H1 (cell line): ENCODE measurements around the gene STAG1. TPM values are rescaled to one million over a fixed set of nuclear protein-coding genes. Genes with fewer than 3 reads are reported as not detected.

Experiments
- CTCF ChIA-PET: fragments of 300-600 bp; sonication (Branson Sonifier 250); formaldehyde crosslinking; loops from one replicate; lab custom pipeline; 2021; ENCODE audit not compliant: partially characterized antibody; lab: Charles Lee
- POLR2A ChIA-PET: fragments of 300-600 bp; sonication (Branson Sonifier 250); formaldehyde crosslinking; loops from one replicate; lab custom pipeline; 2021; ENCODE audit warnings: inconsistent platforms; ENCODE audit not compliant: partially characterized antibody; lab: Charles Lee
- DNase-seq, 2 experiments: peaks; one replicate each; pipeline versions ENCODE4 v3.0.0 to v3.0.0-alpha.2; 2010 to 2022; ENCODE audit warnings: low spot score in 2 of 2, low read depth in 1 of 2, mixed read lengths in 1 of 2
- FAIRE-seq: peaks from 2 replicates; lab custom pipeline; 2011; peaks lifted over from hg19 to GRCh38; lab: Jason Lieb, UNC
- H2AFZ ChIP-seq: 2 replicates; pipeline ENCODE4 v1.8.1; 2012; ENCODE audit warnings: low read length, inconsistent platforms
- H2AK5ac ChIP-seq: 2 replicates; pipeline ENCODE4 v1.6.1; 2013; ENCODE audit warnings: low read depth, low read length
- H2BK120ac ChIP-seq: replicated peaks from 2 replicates; pipeline ENCODE3; 2013; ENCODE audit warnings: low read depth, low read length, inconsistent platforms
- H2BK12ac ChIP-seq: 2 replicates; pipeline ENCODE4 v1.6.1; 2013; ENCODE audit warnings: low read depth, low read length
- H2BK15ac ChIP-seq: 2 replicates; pipeline ENCODE4 v1.6.1; 2013; ENCODE audit warnings: low read length
- H2BK20ac ChIP-seq: 2 replicates; pipeline ENCODE4 v1.6.1; 2013; ENCODE audit warnings: low read length
- H2BK5ac ChIP-seq: 2 replicates; pipeline ENCODE4 v1.6.1; 2013; ENCODE audit warnings: low read depth, low read length
- H3K14ac ChIP-seq: 2 replicates; pipeline ENCODE4 v1.6.1; 2013; ENCODE audit warnings: inconsistent platforms; ENCODE audit not compliant: insufficient read length
- H3K18ac ChIP-seq: 2 replicates; pipeline ENCODE4 v1.6.1; 2013; ENCODE audit warnings: low read length; ENCODE audit errors: extremely low read depth
- H3K23ac ChIP-seq: 2 replicates; pipeline ENCODE4 v1.6.1; 2013; ENCODE audit warnings: inconsistent platforms; ENCODE audit not compliant: insufficient read length
- H3K23me2 ChIP-seq: 2 replicates; pipeline ENCODE4 v1.6.1; 2013; ENCODE audit warnings: low read depth, low read length
- H3K27ac ChIP-seq: 2 replicates; pipeline ENCODE4 v1.6.1; 2011; ENCODE audit warnings: low read depth, low read length, inconsistent platforms
- H3K27me3 ChIP-seq, 4 experiments: replicated peaks in 1 of 4; 1 replicate in 1 of 4; 2 replicates in 3 of 4; pipeline versions ENCODE4 v1.6.1 to v1.8.1; 2011 to 2013; ENCODE audit warnings: low read length in 3 of 4, mild to moderate bottlenecking in 3 of 4, inconsistent platforms in 2 of 4, mixed read lengths in 2 of 4, moderate library complexity in 1 of 4; ENCODE audit not compliant: control insufficient read depth in 3 of 4, insufficient read depth in 3 of 4; ENCODE audit errors: extremely low read depth in 1 of 4
- H3K36me3 ChIP-seq, 4 experiments: 2 replicates each; pipeline versions ENCODE4 v1.6.1 to v1.8.1; 2011 to 2013; ENCODE audit warnings: mild to moderate bottlenecking in 4 of 4, low read length in 3 of 4, moderate library complexity in 2 of 4, control low read depth in 1 of 4, inconsistent platforms in 1 of 4; ENCODE audit not compliant: insufficient read depth in 4 of 4, control insufficient read depth in 2 of 4
- H3K4ac ChIP-seq: replicated peaks from 2 replicates; pipeline ENCODE3; 2013; ENCODE audit warnings: low read length, low read depth, mixed read lengths, inconsistent platforms; ENCODE audit not compliant: insufficient read length
- H3K4me1 ChIP-seq, 4 experiments: replicated peaks in 1 of 4; 1 replicate in 1 of 4; 2 replicates in 3 of 4; pipeline versions ENCODE4 v1.6.1 to v1.8.1; 2011 to 2013; ENCODE audit warnings: low read length in 3 of 4, inconsistent platforms in 2 of 4, mixed read lengths in 1 of 4; ENCODE audit not compliant: insufficient read depth in 4 of 4, control insufficient read depth in 3 of 4
- H3K4me2 ChIP-seq, 2 experiments: 2 replicates each; pipeline versions ENCODE4 v1.6.1 to v1.8.1; 2011 to 2013; ENCODE audit warnings: low read depth in 2 of 2, low read length in 2 of 2, control low read depth in 1 of 2, inconsistent platforms in 1 of 2, mild to moderate bottlenecking in 1 of 2; ENCODE audit not compliant: insufficient read depth in 1 of 2
- H3K4me3 ChIP-seq, 4 experiments: fragments of 200-600, 300-600 bp in 1 of 4; sonication (generic), shearing (Covaris generic), sonication (Bioruptor Twin) in 1 of 4; 2 replicates each; pipeline versions ENCODE4 v1.5.1 to v1.8.1; 2011 to 2016; ENCODE audit warnings: low read length in 4 of 4, low read depth in 3 of 4, control low read depth in 2 of 4, inconsistent platforms in 2 of 4, mild to moderate bottlenecking in 2 of 4, mixed read lengths in 1 of 4, moderate library complexity in 1 of 4; ENCODE audit not compliant: insufficient read depth in 2 of 4; ENCODE audit errors: extremely low read depth in 1 of 4
- H3K56ac ChIP-seq: replicated peaks from 2 replicates; pipeline ENCODE3; 2013; ENCODE audit warnings: low read depth, mild to moderate bottlenecking, mixed read lengths, low read length, inconsistent platforms; ENCODE audit not compliant: insufficient read length
- H3K79me1 ChIP-seq: 2 replicates; pipeline ENCODE4 v1.6.1; 2013; ENCODE audit warnings: low read depth, low read length, control low read depth
- H3K79me2 ChIP-seq, 2 experiments: 2 replicates each; pipeline versions ENCODE4 v1.6.1 to v1.8.1; 2012 to 2013; ENCODE audit warnings: low read length in 2 of 2, mild to moderate bottlenecking in 2 of 2, inconsistent platforms in 1 of 2; ENCODE audit not compliant: insufficient read depth in 2 of 2, control insufficient read depth in 1 of 2
- H3K9ac ChIP-seq, 4 experiments: replicated peaks in 1 of 4; 1 replicate in 1 of 4; 2 replicates in 3 of 4; pipeline versions ENCODE4 v1.6.1 to v1.8.1; 2011 to 2013; ENCODE audit warnings: low read depth in 3 of 4, low read length in 3 of 4, control low read depth in 2 of 4, mild to moderate bottlenecking in 2 of 4, moderate library complexity in 2 of 4, inconsistent platforms in 1 of 4; ENCODE audit errors: extremely low read depth in 1 of 4
- H3K9me3 ChIP-seq, 2 experiments: 2 replicates each; pipeline versions ENCODE4 v1.6.1 to v1.8.1; 2012 to 2013; ENCODE audit warnings: mild to moderate bottlenecking in 2 of 2, moderate library complexity in 2 of 2, control low read depth in 1 of 2, inconsistent platforms in 1 of 2, low read depth in 1 of 2, low read length in 1 of 2, mixed read lengths in 1 of 2; ENCODE audit not compliant: insufficient read depth in 2 of 2
- H4K20me1 ChIP-seq, 2 experiments: replicated peaks in 1 of 2; 2 replicates each; pipeline versions ENCODE3 to v1.8.1; 2011 to 2013; ENCODE audit warnings: inconsistent platforms in 2 of 2, low read length in 2 of 2, mild to moderate bottlenecking in 1 of 2; ENCODE audit not compliant: insufficient read depth in 2 of 2, control insufficient read depth in 1 of 2
- H4K5ac ChIP-seq: 2 replicates; pipeline ENCODE4 v1.6.1; 2013; ENCODE audit warnings: low read length, low read depth, mixed read lengths, inconsistent platforms; ENCODE audit not compliant: insufficient read length
- H4K8ac ChIP-seq: 2 replicates; pipeline ENCODE4 v1.8.0; 2013; ENCODE audit warnings: mild to moderate bottlenecking, moderate library complexity, low read length, inconsistent platforms; ENCODE audit not compliant: insufficient read depth; ENCODE audit errors: extremely low read depth
- H4K91ac ChIP-seq: replicated peaks from 2 replicates; pipeline ENCODE3; 2013; ENCODE audit warnings: low read length, mixed read lengths, inconsistent platforms; ENCODE audit not compliant: insufficient read length
- CHD1 ChIP-seq: IDR thresholded peaks from 2 replicates; pipeline ENCODE4 v1.6.1; 2012; ENCODE audit warnings: low read depth, low read length, improper control_type of control experiment
- CTCF ChIP-seq, 3 experiments: IDR thresholded peaks; 1 replicate in 2 of 3; 2 replicates in 1 of 3; pipeline versions ENCODE4 v1.5.1 to v1.6.1; 2011; ENCODE audit warnings: low read length in 3 of 3, mild to moderate bottlenecking in 3 of 3, inconsistent platforms in 2 of 3, low read depth in 1 of 3, moderate library complexity in 1 of 3; ENCODE audit not compliant: insufficient read depth in 1 of 3; ENCODE audit errors: control extremely low read depth in 1 of 3
- EZH2 ChIP-seq: fragments of 200-600 bp; sonication (generic); IDR thresholded peaks from 2 replicates; pipeline ENCODE4 v1.7.1; 2012; ENCODE audit warnings: low read depth, mild to moderate bottlenecking, moderate library complexity, low read length, inconsistent platforms; ENCODE audit not compliant: severe bottlenecking
- GTF2F1 ChIP-seq: IDR thresholded peaks from 2 replicates; pipeline ENCODE4 v1.6.1; 2012; ENCODE audit warnings: low read depth, low read length, improper control_type of control experiment, borderline replicate concordance
- JUN ChIP-seq: IDR thresholded peaks from 2 replicates; pipeline ENCODE4 v1.6.1; 2011; ENCODE audit warnings: low read depth, mild to moderate bottlenecking, improper control_type of control experiment, low read length
- KDM1A ChIP-seq: fragments of 200-600, 300-600 bp; sonication (generic); IDR thresholded peaks from 2 replicates; pipeline ENCODE4 v1.7.1; 2016; ENCODE audit warnings: mild to moderate bottlenecking, low read length, borderline replicate concordance
- NANOG ChIP-seq: IDR thresholded peaks from 2 replicates; pipeline ENCODE4 v1.6.1; 2011; ENCODE audit warnings: low read length, low read depth, mild to moderate bottlenecking, inconsistent platforms; ENCODE audit not compliant: insufficient read depth, poor library complexity, severe bottlenecking
- RNF2 ChIP-seq: fragments of 200-900, 300-1000 bp; sonication (generic); IDR thresholded peaks from 2 replicates; pipeline ENCODE4 v1.7.1; 2016; ENCODE audit warnings: borderline replicate concordance, low read depth, mild to moderate bottlenecking, antibody characterized with exemption, low read length; ENCODE audit not compliant: poor library complexity, severe bottlenecking; ENCODE audit errors: missing control alignments
- TAF1 ChIP-seq: IDR thresholded peaks from 2 replicates; pipeline ENCODE4 v1.6.1; 2011; ENCODE audit warnings: mild to moderate bottlenecking, low read depth, low read length
- WGBS, 2 experiments: shearing (Covaris generic) in 1 of 2; methylation state at CpG; one replicate each; pipeline versions ENCODE4 v1.1.6 to v1.1.7; 2013 to 2015; ENCODE audit warnings: low lambda C conversion rate in 2 of 2, mixed read lengths in 2 of 2, inconsistent platforms in 1 of 2, low coverage in 1 of 2, missing lambda C conversion rate in 1 of 2; ENCODE audit not compliant: insufficient replicate concordance in 2 of 2, insufficient coverage in 1 of 2, insufficient read length in 1 of 2; ENCODE audit errors: extremely low coverage in 1 of 2, missing lambda C conversion rate in 1 of 2; 5-methylcytosine and 5-hydroxymethylcytosine counted together
- polyA plus RNA-seq, 7 experiments: library from polyadenylated mRNA; depleted of rRNA in 3 of 7; stranded (reverse) in 5 of 7; unstranded in 2 of 7; fragments of >200 nt in 5 of 7; fragments of 200-250 nt in 2 of 7; gene quantifications; 1 replicate in 5 of 7; 2 replicates in 1 of 7; 4 replicates in 1 of 7; pipeline versions ENCODE4 v1.2.1 to v1.2.3, GENCODE V29; 2011 to 2013; ENCODE audit warnings: missing spikeins in 2 of 7, mixed read lengths in 2 of 7
- total RNA-seq: library from RNA; stranded (reverse); fragmentation: NEBNext Ultra II Directional; extraction: Animal tissue kit (Norgen Biotek cat#: 25700); gene quantifications from 2 replicates; pipeline ENCODE4 v1.2.1, GENCODE V29; 2021

Gene STAG1
- total and polyA plus RNA-seq, 2 of the 8 experiments (the other 6 are each of a cell fraction or from before 2014, with no cell fraction given): 4.6 to 23.4 TPM

- no peak overlapping the region for H2BK120ac ChIP-seq
- POLR2A ChIA-PET: no interaction called here
- no peaks in the 10 kb centered on the region for H4K20me1 ChIP-seq
- H2BK20ac ChIP-seq: no peak overlapping the region
- no peak overlapping the region for H2BK5ac ChIP-seq
- TF ChIP-seq GTF2F1 (no peak), KDM1A (no peak), NANOG (no peak), RNF2 (no peak), CHD1 (no peak), EZH2 (no peak), TAF1 (no peak), JUN (no peak), CTCF (IDR thresholded peaks at IDR 0.05; ENCODE audit: control extremely low read depth in 1 of 3, insufficient read depth in 1 of 3, low read depth in 1 of 3, low read length in 3 of 3) (no peak)
- H3K4me3 ChIP-seq: no peak overlapping the region
- H2AK5ac ChIP-seq: no peak overlapping the region
- H3K9me3 ChIP-seq: no peaks in the 10 kb centered on the region
- H3K79me1 ChIP-seq: no peaks in the 10 kb centered on the region; the same call in 1 of the 2 replicates
- H3K79me2 ChIP-seq: no peaks in the 10 kb centered on the region
- H4K5ac ChIP-seq: no peak overlapping the region
- no peak overlapping the region for H3K4ac ChIP-seq
- no peaks in the 10 kb centered on the region for H3K27me3 ChIP-seq
- no peak overlapping the region for H3K4me2 ChIP-seq
- 90% methylated on average over 1 of the region's 1 CpG; no CpG with 5 or more reads in 1 of the 2 experiments for WGBS, 2 experiments
- H2AFZ ChIP-seq: no peak overlapping the region
- H3K14ac ChIP-seq: no peak overlapping the region
- no peaks in the 10 kb centered on the region for H3K36me3 ChIP-seq
- CTCF ChIA-PET: interaction anchor here (1.3 kb wide), 1 partner anchor 147 kb away, joined by 4 read pairs; the partner anchor contains the start of gene STAG1
- no peak overlapping the region for H3K23ac ChIP-seq
- no peak overlapping the region for H3K56ac ChIP-seq
- H3K4me1 ChIP-seq: no peaks in the 10 kb centered on the region
- no peak overlapping the region for H2BK15ac ChIP-seq
- no peaks in the 10 kb centered on the region; the same call in 1 of the 2 replicates for H3K23me2 ChIP-seq
- FAIRE-seq: no peak
- no peak overlapping the region for H3K9ac ChIP-seq
- H3K27ac ChIP-seq: no peak overlapping the region
- no peak for DNase-seq
- H3K18ac ChIP-seq: no peak overlapping the region
- H2BK12ac ChIP-seq: no peak overlapping the region
- H4K91ac ChIP-seq: no peak overlapping the region
- no peak overlapping the region for H4K8ac ChIP-seq
These were observed 147.2 kb downstream of the STAG1 start for GRCh38 chr3:136604961-136605360.
